Endothelial cell (in vitro differentiated cells): Measurements from ENCODE around the gene KIF16B. TPM values are rescaled to one million over a fixed set of nuclear protein-coding genes. Genes with fewer than 3 reads are reported as not detected.

Experiments used
- DNase-seq: peaks from one replicate; pipeline ENCODE4 v3.0.0; 2021; ENCODE audit warnings: low spot score
- H3K27ac Mint-ChIP-seq: one replicate; pipeline ENCODE4 v1.8.0; 2021; ENCODE audit warnings: mixed read lengths, inconsistent platforms; ENCODE audit not compliant: unreplicated experiment
- H3K27me3 Mint-ChIP-seq: one replicate; pipeline ENCODE4 v1.8.0; 2021; ENCODE audit warnings: mild to moderate bottlenecking, moderate library complexity, mixed read lengths, inconsistent platforms; ENCODE audit not compliant: unreplicated experiment
- H3K36me3 Mint-ChIP-seq: one replicate; pipeline ENCODE4 v1.8.0; 2021; ENCODE audit warnings: mild to moderate bottlenecking, low read depth, mixed read lengths, inconsistent platforms; ENCODE audit not compliant: unreplicated experiment
- H3K4me1 Mint-ChIP-seq: one replicate; pipeline ENCODE4 v1.8.0; 2021; ENCODE audit warnings: mild to moderate bottlenecking, mixed read lengths, inconsistent platforms; ENCODE audit not compliant: unreplicated experiment
- H3K4me3 Mint-ChIP-seq: one replicate; pipeline ENCODE4 v1.8.0; 2021; ENCODE audit warnings: mild to moderate bottlenecking, mixed read lengths, inconsistent platforms; ENCODE audit not compliant: unreplicated experiment
- H3K9me3 Mint-ChIP-seq: one replicate; pipeline ENCODE4 v1.8.0; 2021; ENCODE audit warnings: mixed read lengths, inconsistent platforms; ENCODE audit not compliant: unreplicated experiment
- total RNA-seq: library from RNA; stranded (reverse); fragmentation: NEBNext Ultra II Directional; extraction: Animal tissue kit (Norgen Biotek cat#: 25700); gene quantifications from one replicate; pipeline ENCODE4 v1.2.1, GENCODE V29; 2021; ENCODE audit not compliant: unreplicated experiment
- TF ChIP-seq, protein P1 (sequence below): fragments of 200-600 bp; sonication (generic); IDR thresholded peaks from one replicate; pipeline ENCODE4 v1.5.0; 2021; ENCODE audit warnings: antibody characterized with exemption; ENCODE audit not compliant: unreplicated experiment

KIF16B gene
- total RNA-seq, 1 donor from 2014 or later: 10.5 TPM

DNA sequence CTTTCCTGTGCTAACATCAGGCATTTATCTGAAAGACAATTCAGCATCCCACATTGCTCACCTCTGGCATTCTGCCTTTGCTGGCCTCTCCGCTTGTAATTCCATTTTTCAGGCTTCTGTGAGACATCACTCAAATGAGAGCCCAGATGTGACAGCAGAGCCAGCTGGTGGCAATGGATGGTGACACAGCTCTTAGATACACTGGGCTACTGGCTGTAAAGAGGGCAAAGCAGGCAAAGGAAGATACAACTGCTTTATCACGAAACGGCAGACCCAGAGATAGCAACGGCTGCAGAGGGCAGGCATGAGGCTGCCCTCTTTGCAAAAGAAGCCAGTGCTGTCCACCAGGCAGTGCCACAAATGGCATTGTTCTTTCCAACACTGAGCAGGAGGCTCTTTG is 329.8 kb downstream of the KIF16B start:
- no peak for DNase-seq
- no peaks in the 10 kb centered on the region for H3K36me3 Mint-ChIP-seq
- peaks cover 5% of the 10 kb centered on the region for H3K9me3 Mint-ChIP-seq

DNA sequence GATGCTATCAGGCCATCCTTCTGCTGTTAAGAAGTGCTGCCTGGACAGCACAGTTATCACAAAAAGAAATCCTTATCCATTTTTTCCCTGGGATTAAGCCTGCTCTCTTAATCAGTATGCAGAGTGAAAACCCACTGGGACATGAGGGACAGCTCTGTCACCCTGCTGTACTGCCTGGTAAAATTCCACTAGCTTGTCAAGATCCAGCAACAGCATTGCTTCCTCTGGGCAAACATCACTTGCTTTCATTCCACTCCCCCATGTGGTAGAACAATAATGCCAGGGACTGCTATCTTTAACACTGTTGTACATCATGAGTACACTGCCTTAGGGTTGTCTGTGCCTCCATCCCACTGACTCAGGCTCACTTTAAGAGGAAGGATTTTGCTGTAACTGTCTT is 331.3 kb downstream of the KIF16B start:
- no peak overlapping the region for H3K4me3 Mint-ChIP-seq
- H3K4me1 Mint-ChIP-seq: no peaks in the 10 kb centered on the region
- TF ChIP-seq, protein P1, sequence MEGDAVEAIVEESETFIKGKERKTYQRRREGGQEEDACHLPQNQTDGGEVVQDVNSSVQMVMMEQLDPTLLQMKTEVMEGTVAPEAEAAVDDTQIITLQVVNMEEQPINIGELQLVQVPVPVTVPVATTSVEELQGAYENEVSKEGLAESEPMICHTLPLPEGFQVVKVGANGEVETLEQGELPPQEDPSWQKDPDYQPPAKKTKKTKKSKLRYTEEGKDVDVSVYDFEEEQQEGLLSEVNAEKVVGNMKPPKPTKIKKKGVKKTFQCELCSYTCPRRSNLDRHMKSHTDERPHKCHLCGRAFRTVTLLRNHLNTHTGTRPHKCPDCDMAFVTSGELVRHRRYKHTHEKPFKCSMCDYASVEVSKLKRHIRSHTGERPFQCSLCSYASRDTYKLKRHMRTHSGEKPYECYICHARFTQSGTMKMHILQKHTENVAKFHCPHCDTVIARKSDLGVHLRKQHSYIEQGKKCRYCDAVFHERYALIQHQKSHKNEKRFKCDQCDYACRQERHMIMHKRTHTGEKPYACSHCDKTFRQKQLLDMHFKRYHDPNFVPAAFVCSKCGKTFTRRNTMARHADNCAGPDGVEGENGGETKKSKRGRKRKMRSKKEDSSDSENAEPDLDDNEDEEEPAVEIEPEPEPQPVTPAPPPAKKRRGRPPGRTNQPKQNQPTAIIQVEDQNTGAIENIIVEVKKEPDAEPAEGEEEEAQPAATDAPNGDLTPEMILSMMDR: no peak
- H3K36me3 Mint-ChIP-seq: no peaks in the 10 kb centered on the region
- DNase-seq: no peak
- no peak overlapping the region for H3K27ac Mint-ChIP-seq
- peaks cover 9% of the 10 kb centered on the region for H3K9me3 Mint-ChIP-seq
- no peaks in the 10 kb centered on the region for H3K27me3 Mint-ChIP-seq

More for the DNA sequence above, 329.8 kb downstream of the KIF16B start:
- Mint-ChIP-seq H3K4me1 (no peaks in the 10 kb centered on the region), H3K27me3 (no peaks in the 10 kb centered on the region), H3K4me3 (no peak overlapping the region), H3K27ac (no peak overlapping the region)
- TF ChIP-seq, protein P1: no peak

DNA sequence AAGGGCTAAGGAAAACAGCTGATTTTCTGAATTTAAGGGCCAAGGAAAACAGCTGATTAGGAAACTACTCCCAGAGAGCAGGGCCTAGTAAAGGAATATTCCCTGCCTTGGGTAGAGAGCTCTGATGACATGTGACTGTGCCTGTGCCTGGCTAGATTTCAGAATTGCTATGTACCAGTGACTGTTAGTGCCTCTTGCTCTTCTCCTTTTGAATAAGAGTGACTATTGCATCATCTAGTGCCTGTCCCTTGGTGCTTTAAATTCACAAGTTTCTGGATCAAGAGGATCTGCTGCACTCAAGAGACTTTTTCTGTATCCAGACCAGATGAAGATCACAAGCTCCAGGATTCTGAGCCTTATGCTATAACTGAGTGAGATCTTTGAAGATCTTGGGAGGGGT is 332.9 kb downstream of the KIF16B start:
- Mint-ChIP-seq H3K9me3 (peaks cover 9% of the 10 kb centered on the region), H3K4me3 (no peak overlapping the region), H3K27ac (no peak overlapping the region), H3K27me3 (no peaks in the 10 kb centered on the region), H3K36me3 (no peaks in the 10 kb centered on the region), H3K4me1 (no peaks in the 10 kb centered on the region)
- no peak for DNase-seq
- TF ChIP-seq, protein P1: no peak

DNA sequence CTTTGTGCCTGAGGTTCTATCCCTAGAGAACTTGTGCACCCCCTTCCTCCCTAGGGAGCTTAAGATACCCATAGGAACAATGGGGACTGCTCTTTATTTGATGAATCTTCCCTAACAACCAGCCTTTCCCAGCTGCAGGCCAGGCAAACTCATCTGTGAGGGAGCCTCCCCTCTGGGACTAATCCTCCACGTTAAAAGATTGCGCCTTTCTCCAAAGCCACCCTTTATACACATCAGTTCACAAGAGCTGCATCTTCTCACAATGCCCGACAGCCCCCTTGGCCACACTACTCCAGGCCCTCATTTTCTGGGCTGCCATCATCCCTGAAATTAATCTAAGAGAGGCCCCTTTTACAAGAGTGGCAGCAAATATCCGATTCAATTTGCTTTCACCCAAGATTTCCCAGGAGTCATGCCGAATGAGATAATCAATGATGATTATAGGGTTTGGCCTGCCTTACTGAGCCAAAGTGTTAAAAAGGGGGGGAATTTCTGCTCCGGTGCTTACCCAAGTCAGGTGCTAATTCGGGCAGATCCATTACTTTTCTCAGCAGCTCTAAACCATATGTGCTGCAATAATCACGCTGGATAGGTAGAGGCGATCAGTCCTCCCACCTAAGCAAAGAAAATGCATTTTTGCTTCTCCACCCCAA is 336.5 kb downstream of the KIF16B start:
- Mint-ChIP-seq H3K9me3 (peaks cover 9% of the 10 kb centered on the region), H3K27me3 (no peaks in the 10 kb centered on the region), H3K27ac (no peak overlapping the region), H3K4me1 (no peaks in the 10 kb centered on the region), H3K4me3 (no peak overlapping the region), H3K36me3 (no peaks in the 10 kb centered on the region)
- TF ChIP-seq, protein P1: no peak
- no peak for DNase-seq

DNA sequence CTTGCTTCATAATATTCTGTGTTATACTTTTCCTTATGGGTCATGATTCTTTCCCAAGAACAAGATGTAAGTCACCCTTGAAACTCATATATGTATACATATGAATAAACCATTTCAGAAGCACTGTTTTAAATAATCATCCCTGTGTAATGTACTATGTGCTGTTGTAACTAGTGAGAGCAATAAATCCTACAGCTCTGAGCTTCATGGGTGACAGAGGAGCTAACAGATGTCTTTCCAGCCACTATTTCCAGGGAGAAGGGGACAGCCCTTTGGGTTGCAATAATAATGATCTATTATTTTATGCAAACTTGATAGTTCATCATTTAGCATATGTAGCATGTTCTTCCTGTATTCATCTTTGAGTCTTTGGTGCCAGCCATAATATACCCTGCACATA is 342.8 kb downstream of the KIF16B start:
- no peak overlapping the region for H3K27ac Mint-ChIP-seq
- H3K9me3 Mint-ChIP-seq: no peaks in the 10 kb centered on the region
- TF ChIP-seq, protein P1: no peak
- H3K36me3 Mint-ChIP-seq: no peaks in the 10 kb centered on the region
- H3K4me1 Mint-ChIP-seq: no peaks in the 10 kb centered on the region
- DNase-seq: no peak
- H3K4me3 Mint-ChIP-seq: no peak overlapping the region
- no peaks in the 10 kb centered on the region for H3K27me3 Mint-ChIP-seq
